Measurements from ENCODE around the gene DNAJC15.

DNA sequence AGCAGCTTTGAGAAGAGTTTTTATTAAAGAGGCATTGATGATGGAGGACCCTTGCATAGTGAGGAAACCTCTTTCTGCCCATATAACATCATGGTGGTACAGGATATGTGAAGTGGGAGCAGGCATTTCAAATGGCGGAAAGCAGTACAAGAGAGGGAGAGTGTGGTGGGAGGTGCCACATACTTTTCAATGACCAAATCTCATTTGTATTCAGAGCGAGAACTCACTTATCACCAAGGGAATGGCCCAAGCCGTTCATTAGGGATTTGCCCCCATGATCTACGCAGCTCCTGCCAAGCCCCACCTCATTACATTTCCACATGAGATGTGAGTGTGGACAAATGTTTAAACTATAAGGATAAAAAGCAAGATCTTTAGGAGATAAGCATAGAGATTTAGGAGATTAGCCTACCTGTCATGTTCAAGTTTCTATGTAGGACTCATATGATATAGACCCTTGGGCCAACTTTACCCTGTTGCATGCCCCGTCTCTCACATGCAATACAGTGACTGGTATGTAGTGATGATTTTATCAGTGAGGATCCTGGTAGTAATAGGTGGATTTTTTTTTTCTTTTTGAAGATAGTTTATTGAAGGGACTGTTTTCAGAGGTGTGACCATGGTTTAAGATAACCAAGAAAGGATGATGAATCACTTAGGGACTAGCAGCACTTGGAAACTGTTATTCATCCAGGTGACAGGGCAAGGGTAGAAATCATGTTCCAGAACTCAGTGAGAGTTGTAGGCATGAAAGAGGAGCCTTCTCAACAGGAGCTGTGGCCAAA is 38.3 kb downstream of the DNAJC15 start:
- TF ChIP-seq, protein P1, sequence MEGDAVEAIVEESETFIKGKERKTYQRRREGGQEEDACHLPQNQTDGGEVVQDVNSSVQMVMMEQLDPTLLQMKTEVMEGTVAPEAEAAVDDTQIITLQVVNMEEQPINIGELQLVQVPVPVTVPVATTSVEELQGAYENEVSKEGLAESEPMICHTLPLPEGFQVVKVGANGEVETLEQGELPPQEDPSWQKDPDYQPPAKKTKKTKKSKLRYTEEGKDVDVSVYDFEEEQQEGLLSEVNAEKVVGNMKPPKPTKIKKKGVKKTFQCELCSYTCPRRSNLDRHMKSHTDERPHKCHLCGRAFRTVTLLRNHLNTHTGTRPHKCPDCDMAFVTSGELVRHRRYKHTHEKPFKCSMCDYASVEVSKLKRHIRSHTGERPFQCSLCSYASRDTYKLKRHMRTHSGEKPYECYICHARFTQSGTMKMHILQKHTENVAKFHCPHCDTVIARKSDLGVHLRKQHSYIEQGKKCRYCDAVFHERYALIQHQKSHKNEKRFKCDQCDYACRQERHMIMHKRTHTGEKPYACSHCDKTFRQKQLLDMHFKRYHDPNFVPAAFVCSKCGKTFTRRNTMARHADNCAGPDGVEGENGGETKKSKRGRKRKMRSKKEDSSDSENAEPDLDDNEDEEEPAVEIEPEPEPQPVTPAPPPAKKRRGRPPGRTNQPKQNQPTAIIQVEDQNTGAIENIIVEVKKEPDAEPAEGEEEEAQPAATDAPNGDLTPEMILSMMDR (tag by site-specific recombination; IDR thresholded peaks at IDR 0.05), result no peak
- TF ChIP-seq, protein P2, sequence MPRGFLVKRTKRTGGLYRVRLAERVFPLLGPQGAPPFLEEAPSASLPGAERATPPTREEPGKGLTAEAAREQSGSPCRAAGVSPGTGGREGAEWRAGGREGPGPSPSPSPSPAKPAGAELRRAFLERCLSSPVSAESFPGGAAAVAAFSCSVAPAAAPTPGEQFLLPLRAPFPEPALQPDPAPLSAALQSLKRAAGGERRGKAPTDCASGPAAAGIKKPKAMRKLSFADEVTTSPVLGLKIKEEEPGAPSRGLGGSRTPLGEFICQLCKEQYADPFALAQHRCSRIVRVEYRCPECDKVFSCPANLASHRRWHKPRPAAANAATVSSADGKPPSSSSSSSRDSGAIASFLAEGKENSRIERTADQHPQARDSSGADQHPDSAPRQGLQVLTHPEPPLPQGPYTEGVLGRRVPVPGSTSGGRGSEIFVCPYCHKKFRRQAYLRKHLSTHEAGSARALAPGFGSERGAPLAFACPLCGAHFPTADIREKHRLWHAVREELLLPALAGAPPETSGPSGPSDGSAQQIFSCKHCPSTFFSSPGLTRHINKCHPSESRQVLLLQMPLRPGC (tag by site-specific recombination; IDR thresholded peaks at IDR 0.05), result no peak
- TF ChIP-seq ZNF621 (tag by site-specific recombination; IDR thresholded peaks at IDR 0.05) (no peak), YY1 (tag by site-specific recombination; IDR thresholded peaks at IDR 0.05) (no peak), ZNF513 (tag by site-specific recombination; IDR thresholded peaks at IDR 0.05) (no peak), ZFP37 (tag by site-specific recombination; IDR thresholded peaks at IDR 0.05) (no peak), YY2 (tag by site-specific recombination; IDR thresholded peaks at IDR 0.05) (no peak), ZNF24 (tag by site-specific recombination; IDR thresholded peaks at IDR 0.05) (no peak)
- TF ChIP-seq, protein P3, sequence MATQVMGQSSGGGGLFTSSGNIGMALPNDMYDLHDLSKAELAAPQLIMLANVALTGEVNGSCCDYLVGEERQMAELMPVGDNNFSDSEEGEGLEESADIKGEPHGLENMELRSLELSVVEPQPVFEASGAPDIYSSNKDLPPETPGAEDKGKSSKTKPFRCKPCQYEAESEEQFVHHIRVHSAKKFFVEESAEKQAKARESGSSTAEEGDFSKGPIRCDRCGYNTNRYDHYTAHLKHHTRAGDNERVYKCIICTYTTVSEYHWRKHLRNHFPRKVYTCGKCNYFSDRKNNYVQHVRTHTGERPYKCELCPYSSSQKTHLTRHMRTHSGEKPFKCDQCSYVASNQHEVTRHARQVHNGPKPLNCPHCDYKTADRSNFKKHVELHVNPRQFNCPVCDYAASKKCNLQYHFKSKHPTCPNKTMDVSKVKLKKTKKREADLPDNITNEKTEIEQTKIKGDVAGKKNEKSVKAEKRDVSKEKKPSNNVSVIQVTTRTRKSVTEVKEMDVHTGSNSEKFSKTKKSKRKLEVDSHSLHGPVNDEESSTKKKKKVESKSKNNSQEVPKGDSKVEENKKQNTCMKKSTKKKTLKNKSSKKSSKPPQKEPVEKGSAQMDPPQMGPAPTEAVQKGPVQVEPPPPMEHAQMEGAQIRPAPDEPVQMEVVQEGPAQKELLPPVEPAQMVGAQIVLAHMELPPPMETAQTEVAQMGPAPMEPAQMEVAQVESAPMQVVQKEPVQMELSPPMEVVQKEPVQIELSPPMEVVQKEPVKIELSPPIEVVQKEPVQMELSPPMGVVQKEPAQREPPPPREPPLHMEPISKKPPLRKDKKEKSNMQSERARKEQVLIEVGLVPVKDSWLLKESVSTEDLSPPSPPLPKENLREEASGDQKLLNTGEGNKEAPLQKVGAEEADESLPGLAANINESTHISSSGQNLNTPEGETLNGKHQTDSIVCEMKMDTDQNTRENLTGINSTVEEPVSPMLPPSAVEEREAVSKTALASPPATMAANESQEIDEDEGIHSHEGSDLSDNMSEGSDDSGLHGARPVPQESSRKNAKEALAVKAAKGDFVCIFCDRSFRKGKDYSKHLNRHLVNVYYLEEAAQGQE (tag by site-specific recombination; IDR thresholded peaks at IDR 0.05), result no peak
- TF ChIP-seq, protein P4, sequence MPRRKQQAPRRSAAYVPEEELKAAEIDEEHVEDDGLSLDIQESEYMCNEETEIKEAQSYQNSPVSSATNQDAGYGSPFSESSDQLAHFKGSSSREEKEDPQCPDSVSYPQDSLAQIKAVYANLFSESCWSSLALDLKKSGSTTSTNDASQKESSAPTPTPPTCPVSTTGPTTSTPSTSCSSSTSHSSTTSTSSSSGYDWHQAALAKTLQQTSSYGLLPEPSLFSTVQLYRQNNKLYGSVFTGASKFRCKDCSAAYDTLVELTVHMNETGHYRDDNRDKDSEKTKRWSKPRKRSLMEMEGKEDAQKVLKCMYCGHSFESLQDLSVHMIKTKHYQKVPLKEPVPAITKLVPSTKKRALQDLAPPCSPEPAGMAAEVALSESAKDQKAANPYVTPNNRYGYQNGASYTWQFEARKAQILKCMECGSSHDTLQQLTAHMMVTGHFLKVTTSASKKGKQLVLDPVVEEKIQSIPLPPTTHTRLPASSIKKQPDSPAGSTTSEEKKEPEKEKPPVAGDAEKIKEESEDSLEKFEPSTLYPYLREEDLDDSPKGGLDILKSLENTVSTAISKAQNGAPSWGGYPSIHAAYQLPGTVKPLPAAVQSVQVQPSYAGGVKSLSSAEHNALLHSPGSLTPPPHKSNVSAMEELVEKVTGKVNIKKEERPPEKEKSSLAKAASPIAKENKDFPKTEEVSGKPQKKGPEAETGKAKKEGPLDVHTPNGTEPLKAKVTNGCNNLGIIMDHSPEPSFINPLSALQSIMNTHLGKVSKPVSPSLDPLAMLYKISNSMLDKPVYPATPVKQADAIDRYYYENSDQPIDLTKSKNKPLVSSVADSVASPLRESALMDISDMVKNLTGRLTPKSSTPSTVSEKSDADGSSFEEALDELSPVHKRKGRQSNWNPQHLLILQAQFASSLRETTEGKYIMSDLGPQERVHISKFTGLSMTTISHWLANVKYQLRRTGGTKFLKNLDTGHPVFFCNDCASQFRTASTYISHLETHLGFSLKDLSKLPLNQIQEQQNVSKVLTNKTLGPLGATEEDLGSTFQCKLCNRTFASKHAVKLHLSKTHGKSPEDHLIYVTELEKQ (tag by site-specific recombination; IDR thresholded peaks at IDR 0.05; ENCODE audit: borderline replicate concordance), result no peak

Data from HEK293 (cell line).